ENCODE data around the gene TESK1.

DNA sequence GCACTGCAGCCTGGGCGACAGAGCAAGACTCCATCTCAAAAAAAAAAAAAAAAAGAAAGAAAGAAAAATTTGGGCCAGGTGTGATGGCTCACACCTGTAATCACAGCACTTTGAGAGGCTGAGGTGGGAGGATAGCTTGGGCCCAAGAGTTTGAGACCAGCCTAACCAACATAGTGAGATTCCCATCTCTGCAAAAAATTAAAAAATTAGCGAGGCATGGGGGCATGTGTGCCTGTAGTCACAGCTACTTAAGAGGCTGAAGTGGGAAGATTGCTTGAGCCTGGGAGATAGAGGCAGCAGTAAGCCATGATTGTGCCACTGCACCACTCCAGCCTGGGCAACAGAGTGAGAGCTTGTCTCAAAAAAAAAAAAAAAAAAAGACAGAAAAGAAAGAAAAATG, 48.5 kb downstream of the TESK1 start:
- TF ChIP-seq, protein P1, sequence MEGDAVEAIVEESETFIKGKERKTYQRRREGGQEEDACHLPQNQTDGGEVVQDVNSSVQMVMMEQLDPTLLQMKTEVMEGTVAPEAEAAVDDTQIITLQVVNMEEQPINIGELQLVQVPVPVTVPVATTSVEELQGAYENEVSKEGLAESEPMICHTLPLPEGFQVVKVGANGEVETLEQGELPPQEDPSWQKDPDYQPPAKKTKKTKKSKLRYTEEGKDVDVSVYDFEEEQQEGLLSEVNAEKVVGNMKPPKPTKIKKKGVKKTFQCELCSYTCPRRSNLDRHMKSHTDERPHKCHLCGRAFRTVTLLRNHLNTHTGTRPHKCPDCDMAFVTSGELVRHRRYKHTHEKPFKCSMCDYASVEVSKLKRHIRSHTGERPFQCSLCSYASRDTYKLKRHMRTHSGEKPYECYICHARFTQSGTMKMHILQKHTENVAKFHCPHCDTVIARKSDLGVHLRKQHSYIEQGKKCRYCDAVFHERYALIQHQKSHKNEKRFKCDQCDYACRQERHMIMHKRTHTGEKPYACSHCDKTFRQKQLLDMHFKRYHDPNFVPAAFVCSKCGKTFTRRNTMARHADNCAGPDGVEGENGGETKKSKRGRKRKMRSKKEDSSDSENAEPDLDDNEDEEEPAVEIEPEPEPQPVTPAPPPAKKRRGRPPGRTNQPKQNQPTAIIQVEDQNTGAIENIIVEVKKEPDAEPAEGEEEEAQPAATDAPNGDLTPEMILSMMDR (conservative IDR thresholded peaks at IDR 0.05; ENCODE audit: low read depth in 2 of 2), result no peak
- no peak for TF ChIP-seq POLR2AphosphoS5 (IDR thresholded peaks at IDR 0.05; ENCODE audit: low read depth)
- no peak for TF ChIP-seq EZH2 (IDR thresholded peaks at IDR 0.05; ENCODE audit: low read depth, unreplicated experiment)
- TF ChIP-seq CREB1 (CRISPR knock-in tag; IDR thresholded peaks at IDR 0.05; ENCODE audit: low read depth), result no peak
- no peak for TF ChIP-seq JUNB (IDR thresholded peaks at IDR 0.05; ENCODE audit: unreplicated experiment)
- TF ChIP-seq EZH2phosphoT487 (IDR thresholded peaks at IDR 0.05; ENCODE audit: unreplicated experiment), result no peak
- TF ChIP-seq, protein P2, sequence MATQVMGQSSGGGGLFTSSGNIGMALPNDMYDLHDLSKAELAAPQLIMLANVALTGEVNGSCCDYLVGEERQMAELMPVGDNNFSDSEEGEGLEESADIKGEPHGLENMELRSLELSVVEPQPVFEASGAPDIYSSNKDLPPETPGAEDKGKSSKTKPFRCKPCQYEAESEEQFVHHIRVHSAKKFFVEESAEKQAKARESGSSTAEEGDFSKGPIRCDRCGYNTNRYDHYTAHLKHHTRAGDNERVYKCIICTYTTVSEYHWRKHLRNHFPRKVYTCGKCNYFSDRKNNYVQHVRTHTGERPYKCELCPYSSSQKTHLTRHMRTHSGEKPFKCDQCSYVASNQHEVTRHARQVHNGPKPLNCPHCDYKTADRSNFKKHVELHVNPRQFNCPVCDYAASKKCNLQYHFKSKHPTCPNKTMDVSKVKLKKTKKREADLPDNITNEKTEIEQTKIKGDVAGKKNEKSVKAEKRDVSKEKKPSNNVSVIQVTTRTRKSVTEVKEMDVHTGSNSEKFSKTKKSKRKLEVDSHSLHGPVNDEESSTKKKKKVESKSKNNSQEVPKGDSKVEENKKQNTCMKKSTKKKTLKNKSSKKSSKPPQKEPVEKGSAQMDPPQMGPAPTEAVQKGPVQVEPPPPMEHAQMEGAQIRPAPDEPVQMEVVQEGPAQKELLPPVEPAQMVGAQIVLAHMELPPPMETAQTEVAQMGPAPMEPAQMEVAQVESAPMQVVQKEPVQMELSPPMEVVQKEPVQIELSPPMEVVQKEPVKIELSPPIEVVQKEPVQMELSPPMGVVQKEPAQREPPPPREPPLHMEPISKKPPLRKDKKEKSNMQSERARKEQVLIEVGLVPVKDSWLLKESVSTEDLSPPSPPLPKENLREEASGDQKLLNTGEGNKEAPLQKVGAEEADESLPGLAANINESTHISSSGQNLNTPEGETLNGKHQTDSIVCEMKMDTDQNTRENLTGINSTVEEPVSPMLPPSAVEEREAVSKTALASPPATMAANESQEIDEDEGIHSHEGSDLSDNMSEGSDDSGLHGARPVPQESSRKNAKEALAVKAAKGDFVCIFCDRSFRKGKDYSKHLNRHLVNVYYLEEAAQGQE (IDR thresholded peaks at IDR 0.05; ENCODE audit: unreplicated experiment), result no peak
- no peak for TF ChIP-seq ZNF114 (CRISPR knock-in tag; IDR thresholded peaks at IDR 0.05)
- TF ChIP-seq STAT1 (IDR thresholded peaks at IDR 0.05; ENCODE audit: unreplicated experiment), result no peak
